ENCODE data around the gene WDFY4.
"Not testable (repeated sequence)": the region's sequence is repeated elsewhere in the genome, so short reads cannot be mapped to it uniquely, and the experiment has no call there.

WDFY4 gene, protein sequence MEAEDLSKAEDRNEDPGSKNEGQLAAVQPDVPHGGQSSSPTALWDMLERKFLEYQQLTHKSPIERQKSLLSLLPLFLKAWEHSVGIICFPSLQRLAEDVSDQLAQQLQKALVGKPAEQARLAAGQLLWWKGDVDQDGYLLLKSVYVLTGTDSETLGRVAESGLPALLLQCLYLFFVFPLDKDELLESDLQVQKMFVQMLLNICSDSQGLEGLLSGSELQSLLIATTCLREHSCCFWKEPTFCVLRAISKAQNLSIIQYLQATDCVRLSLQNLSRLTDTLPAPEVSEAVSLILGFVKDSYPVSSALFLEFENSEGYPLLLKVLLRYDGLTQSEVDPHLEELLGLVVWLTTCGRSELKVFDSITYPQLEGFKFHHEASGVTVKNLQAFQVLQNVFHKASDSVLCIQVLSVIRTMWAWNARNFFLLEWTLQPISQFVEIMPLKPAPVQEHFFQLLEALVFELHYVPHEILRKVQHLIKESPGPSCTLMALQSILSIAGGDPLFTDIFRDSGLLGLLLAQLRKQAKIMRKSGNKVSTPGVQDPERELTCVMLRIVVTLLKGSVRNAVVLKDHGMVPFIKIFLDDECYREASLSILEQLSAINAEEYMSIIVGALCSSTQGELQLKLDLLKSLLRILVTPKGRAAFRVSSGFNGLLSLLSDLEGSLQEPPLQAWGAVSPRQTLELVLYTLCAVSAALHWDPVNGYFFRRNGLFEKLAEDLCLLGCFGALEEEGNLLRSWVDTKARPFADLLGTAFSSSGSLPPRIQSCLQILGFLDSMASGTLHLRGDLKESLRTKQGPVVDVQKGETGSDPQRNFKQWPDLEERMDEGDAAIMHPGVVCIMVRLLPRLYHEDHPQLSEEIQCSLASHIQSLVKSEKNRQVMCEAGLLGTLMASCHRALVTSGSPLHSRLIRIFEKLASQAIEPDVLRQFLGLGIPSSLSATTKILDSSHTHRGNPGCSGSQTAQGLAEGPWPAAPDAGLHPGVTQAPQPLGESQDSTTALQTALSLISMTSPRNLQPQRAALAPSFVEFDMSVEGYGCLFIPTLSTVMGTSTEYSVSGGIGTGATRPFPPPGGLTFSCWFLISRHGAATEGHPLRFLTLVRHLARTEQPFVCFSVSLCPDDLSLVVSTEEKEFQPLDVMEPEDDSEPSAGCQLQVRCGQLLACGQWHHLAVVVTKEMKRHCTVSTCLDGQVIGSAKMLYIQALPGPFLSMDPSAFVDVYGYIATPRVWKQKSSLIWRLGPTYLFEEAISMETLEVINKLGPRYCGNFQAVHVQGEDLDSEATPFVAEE (N-terminal part only)

DNA sequence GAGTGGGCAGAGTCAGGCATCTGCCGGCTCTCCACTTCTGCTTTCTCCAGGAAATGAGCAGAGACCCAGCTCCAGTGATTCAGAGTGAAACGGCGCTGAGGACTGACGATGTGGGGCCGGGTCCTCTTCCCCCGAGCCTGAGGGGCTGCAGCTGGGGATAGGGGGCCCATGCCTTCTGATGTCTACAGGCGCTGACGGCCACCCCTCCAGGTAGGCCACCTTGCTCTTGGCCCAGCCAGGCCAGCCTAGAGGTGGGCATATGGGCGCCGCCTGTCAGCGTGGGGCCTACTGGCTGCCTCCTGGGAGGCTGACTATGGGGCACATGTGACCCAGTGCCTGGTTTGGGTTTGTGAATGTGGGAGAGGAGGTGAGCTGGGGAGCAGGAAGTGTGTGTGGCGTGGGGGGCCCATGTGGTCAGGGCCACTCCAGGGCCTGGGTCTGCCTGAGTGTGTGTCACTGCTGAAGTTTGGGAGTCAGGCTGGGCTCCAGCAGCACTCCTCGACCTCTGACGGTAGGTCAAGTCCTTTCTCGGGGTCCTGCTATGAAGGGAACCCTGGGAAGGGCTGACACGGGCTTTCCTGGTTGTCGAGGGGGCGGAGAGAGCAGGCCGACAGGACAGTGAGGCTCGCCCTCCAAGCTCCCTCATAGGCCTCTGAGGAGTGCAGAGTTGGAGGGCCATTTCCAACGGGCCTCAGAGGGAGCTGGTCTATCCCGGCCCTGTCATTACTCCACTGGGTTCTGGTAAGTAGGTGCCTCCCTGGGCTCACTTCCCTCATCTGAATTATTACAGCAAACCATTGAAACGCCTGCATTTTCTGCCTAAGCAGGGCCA lies at the start of gene WDFY4:
TSS of gene WDFY4 (plus strand) at position 82 of the 832 bp plus-strand sequence. CDS start 24,860 bp downstream, outside the sequence.
- DNase-seq, result peak; percentile 89

DNA sequence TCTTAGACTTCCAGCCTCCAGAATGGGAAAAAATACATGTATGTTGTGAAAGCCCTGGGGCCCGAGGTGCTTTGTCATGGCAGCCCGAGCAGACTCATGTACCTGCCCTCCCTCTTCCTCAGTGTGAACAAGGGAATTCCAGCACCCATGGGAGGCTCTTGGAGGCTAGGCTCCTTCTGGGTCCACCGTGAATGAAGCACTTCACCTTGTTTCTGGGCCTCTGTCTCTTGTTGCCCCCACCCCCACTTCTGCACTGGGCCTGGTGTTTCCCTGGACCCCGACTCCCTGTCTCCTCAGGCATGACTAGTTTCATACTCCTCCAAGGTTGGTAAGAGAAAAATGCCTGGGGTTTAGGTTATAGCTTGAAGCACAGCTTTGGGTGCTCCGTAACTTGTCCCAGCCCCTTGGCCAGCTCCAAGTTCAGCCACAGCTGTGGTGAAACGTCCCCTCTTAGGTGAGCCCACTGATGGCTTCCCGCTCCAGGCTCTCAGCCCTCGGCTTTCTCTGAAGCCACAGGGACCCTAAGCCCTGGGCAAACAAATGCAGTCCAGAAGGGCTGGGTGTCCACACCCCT lies 49.6 kb upstream of the WDFY4 start:
- no peak for DNase-seq

DNA sequence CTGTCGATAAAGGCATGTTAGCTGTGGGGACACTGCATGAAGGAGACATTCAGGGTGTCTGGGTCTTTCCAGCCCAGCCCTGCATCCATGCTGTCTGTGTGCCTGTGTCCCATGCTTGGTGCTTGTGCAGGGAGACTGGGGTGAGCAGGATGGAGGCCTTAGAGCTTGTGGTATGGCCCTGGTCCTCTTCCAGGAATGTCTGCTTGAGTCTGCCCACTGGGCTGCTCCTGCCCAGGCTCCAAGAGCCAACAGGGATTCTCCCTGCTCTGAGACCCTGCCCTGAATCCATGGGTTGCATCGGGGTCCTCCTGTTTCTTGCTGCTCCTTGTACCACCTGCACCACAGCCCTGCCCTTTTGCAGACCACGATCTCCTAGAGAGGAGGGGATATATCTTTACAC lies 48.4 kb upstream of the WDFY4 start:
- DNase-seq, result no peak

DNA sequence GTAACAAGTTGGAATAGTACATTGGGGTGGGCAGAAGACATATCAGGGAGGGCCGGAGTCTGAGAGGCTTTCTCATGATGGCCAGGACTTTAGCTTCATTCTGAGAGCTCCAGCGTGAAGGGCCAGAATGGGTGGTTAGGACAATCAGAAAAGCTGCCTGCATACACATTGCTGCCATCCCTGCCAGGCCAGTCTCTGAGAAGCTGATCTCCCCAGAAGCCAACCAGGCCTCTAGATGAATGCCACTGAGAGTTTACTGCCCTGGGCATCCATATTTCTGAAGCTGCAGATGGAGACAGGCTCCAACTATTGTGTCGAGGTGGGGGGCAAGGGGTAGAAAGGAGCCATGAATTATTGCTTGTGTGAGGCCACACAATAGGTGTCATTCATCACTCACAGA lies 47.8 kb upstream of the WDFY4 start:
- DNase-seq, result no peak

DNA sequence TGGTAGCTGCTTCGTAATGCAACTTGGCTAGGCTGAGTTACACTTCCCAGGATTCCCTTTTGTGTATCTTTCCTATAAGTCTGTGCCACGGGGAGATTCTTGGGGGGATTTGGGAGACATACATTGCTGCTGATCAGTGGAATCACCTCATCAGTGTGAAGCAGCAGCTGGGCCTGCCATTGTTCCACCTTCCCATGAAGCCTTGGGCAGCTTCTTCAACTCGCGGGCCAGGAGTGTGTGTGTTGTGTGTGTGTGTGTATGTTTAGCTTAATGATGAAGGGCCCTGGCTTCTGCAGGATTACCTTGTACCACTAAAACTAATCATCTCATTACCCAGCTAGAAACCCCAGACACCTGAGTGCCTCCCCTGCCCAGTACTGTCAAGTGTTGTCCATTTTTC lies 46.5 kb upstream of the WDFY4 start:
- no peak for DNase-seq

DNA sequence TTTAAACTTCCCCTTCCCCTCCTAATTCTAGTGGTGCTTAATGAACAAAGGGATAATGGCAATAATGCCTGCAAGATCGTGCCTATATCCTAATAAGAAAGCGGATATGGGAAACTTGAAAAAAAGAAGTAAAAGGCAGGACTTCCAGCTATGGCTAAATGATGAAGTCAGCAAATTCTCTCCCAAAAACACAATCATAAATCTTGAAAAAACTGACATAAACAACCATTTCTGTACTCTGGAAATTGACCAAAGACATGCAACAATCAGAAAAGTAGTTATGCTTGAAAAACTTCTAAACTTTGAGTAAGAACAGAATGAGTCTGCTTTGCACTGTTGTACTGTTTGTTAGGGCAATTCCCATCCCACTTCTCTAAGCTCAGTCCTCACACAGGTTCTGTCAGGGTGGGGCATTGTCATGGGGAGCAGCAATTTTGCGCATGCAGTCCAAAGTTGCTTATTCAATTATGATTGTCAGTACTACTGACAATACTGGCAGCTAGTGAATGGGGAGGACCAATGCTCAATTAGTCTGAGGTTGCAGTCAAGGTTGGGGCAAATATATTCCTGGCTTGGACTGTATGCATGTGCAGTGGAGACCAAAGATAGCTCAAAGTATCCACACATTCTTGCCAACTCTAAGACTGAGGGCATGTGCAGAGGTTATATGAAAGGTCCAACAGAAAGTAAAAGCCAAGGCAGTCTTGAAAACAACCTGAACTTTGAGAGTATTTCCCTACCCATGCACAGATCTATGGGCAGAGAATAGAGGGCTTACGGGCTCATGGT lies 45.7 kb upstream of the WDFY4 start:
- DNase-seq, result peak; percentile 35

DNA sequence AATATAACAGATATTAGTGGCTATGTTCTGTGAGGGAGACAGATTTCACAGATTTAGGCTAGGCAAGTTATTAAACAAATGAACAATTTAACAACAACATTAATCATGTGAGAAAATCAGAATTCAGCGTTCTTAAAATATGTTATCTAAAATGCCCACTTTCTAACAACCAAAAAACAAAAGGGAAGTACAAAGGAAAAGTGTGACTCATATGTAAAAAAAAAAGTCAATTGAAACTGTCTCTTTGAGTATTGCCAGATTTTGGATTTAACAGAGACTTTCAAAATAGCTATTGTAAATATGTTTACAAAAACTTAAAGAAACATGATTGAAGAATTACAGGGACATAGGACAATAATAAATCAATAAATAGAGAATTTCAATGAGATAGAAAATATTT lies 45.0 kb upstream of the WDFY4 start:
- peak; percentile 87 for DNase-seq

DNA sequence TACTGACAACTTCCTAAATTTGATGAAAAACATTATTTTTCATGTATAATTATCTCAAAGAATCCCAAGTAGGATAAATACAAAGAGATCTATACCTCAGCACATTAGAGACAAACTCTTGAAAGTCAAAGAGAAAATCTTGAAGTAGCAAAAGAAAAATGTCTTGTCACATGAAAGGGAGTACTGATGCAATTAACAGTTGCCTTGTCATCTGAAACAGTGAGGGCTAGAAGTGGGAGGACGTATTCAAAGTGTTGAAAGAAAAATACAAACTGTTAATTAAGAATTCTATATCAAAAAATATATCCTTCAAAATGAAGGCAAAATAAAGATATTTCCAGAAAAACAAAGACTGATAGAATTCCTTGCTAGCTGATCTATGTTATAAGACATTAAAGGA lies 44.3 kb upstream of the WDFY4 start:
- peak; percentile 86 for DNase-seq

DNA sequence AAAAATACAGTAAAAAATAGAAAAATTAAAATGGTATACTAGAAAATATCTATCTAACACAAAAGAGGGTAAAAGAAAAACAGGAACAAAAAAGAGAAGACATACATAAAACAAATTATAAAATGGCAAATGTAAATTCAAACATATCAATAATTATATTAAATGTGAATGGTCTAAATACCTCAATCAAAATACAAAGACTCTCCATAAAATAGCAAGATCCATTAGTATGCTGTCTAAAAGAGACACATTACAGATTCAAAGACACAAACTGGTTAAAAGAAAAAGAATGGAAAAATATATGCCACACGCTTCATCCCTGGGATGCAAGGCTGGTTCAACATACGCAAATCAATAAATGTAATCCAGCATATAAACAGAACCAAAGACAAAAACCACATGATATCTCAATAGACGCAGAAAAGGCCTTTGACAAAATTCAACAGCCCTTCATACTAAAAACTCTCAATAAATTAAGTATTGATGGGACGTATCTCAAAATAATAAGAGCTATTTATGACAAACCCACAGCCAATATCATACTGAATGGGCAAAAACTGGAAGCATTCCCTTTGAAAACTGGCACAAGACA lies 43.5 kb upstream of the WDFY4 start:
- DNase-seq, result not testable (repeated sequence)

DNA sequence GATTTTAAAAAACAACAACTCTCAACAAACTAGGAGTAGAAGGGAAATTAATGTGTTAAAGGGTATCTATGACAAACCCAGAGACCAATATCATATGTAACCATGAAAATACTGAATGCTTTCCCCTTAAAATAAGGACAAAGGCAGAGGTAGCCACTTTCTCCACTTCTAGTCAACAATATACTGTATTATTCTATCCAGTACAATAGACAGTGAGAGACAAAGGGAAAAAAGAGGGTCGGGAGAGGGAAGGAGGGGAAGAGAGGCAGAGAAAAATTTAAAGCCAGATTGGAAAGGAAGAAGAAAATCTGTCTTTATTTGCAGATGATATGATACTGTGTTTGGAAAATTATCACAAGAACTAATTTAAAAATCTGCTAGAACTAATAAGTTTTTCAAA lies 39.1 kb upstream of the WDFY4 start:
- no peak for DNase-seq

DNA sequence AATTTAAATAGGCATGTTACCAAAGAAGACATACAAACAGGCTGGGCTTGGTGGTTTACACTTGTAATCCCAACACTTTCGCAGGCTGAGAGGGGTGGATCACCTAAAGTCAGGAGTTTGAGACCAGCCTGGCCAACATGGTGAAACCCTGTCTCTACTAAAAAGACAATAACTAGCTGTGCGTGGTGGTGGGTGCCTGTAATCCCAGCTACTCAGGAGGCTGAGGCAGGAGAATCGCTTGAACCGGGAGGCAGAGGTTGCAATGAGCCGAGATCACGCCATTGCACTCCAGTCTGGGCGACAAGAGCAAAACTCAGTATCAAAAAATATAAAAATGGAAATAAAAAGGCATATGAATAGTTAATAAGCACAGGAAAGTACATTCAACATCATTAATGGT lies 37.6 kb upstream of the WDFY4 start:
- DNase-seq, result not testable (repeated sequence)

DNA sequence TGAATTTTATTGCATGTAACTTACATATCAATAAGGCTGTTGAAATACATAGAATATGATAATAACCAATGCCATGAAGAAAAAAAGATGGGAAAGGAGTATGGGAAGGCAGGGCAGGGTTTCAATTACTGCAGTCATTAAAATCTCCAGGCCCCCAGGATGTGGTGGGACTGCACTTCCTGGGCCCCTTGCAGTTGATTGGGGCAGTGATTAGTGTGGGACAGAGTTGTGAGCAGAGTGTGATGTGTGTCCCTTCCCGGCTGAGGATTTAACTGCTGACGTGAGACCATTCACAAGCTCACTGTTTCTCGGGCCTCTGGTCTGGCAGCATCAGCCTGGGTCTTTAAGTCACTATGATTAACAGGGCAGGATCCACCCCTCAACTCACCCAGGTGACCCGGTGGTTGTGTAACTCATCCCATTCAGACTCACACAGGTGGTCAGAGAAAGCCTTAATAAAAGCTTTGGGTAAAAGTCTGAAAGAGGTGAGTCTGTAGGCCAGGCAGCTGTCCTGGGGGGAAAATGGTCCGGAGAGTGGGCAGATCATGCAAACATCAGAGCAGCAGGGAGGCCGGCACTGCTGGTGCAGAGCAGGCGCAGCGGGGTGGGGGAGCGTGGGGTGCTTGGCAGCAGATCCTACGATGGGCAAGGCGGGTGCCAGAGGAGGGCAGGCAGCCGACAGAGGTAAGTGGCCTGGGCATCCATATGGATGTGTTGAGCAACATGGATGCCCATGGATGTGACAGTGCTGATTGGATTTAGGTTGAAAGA lies 36.3 kb upstream of the WDFY4 start:
- no peak for DNase-seq

DNA sequence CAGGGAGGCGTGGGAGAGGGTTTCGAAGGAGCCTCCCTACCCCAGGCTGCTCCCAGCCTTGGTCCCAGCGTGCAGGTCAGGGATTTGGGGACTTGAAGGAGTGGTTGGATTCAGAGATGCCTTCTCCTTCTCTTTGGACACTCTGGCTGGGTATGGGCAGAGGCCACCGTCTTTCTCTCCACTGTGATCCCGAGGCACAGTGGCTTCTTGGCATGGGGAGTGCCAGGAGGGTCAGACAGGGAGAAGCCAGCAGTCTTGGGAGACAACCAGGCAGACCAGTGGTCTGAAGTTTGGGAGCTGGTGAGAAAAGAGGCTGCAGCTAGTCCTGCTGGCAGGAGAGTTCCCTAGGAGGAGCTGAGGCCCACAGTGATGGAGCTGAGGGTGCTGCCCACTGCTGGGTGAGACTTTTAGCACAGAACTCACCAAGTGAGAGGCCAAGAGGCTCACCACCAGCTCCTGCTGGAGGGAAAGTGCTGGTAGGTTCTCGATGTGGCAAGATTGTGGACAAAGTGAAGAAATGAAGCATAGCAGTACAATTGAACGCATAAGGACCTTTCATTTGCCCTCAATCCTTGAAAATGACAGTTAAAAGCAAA lies 35.2 kb upstream of the WDFY4 start:
- DNase-seq, result peak; percentile 20

DNA sequence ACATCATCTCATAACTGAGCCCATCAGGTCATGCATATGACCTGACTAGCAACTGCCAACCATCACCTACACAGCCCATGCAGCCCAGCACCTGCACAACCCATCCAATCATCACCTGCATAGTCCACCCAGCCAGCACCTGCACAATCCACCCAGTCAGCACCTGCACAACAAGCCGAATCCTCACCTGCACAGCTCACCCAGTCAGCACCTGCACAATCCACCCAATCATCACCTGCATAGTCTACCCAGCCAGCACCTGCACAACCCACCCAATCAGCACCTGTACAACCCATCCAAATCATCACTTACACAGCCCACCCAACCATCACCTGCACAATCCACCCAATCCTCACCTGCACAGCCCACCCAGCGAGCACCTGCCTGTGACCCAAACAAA lies 33.4 kb upstream of the WDFY4 start:
- DNase-seq, result no peak

DNA sequence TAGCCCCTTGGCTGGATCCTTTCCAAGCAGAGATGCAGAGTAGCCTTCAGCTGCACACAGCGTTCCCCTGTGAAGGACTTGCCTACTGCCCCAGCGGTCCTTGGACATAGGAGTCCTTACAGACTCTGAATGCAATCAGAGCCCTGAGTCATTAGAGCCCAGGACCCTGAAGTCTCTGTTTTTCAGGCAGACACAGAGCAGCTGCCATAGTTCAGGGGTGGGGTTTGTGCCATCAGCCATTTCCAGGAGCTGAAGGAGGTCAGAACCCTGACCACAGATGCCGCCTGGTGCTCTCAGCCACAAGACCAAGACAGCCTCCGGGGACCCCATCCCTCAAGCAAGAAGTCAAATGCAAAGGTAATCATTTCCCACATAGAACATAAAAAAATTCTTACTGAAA lies 32.8 kb upstream of the WDFY4 start:
- no peak for DNase-seq

DNA sequence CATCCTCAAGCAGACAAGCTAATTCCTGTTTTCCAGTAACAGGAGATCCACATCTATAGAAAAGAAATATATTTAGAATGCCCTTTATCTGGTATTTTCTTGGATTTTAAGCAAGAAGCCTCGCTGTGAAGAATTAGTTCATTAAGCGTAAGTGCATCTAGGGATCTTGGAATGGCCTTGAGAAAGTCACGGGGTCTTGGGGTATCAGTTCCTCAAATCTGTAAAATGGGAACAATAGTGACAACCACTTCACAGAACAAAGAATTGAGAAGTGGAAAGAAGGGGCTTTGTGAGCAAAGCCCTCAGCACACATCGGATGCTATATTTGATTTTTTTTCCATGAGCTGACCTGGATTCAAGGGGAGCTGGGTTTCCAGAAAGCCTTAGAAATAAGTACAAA lies 32.3 kb upstream of the WDFY4 start:
- DNase-seq, result peak; percentile 66

DNA sequence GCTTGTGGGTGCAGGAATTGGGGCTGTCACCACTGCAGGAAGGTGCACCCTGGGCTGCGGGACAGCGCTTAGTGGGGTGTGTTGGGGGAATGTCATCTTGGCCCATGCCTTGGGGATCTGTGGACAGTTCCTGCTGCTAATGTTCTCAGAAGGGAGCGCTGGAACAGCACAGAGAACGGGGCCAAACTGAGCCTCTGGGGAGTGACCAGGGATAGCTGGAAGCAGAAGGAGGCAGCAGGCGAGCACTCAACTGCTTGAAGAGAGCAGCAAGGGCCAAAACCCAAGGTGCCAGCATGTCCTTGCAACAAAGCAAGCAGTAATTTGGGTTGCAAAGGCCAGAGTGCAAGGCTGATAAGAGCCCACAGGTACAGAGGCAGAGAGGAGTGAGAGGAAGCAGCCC lies 31.3 kb upstream of the WDFY4 start:
- no peak for DNase-seq

DNA sequence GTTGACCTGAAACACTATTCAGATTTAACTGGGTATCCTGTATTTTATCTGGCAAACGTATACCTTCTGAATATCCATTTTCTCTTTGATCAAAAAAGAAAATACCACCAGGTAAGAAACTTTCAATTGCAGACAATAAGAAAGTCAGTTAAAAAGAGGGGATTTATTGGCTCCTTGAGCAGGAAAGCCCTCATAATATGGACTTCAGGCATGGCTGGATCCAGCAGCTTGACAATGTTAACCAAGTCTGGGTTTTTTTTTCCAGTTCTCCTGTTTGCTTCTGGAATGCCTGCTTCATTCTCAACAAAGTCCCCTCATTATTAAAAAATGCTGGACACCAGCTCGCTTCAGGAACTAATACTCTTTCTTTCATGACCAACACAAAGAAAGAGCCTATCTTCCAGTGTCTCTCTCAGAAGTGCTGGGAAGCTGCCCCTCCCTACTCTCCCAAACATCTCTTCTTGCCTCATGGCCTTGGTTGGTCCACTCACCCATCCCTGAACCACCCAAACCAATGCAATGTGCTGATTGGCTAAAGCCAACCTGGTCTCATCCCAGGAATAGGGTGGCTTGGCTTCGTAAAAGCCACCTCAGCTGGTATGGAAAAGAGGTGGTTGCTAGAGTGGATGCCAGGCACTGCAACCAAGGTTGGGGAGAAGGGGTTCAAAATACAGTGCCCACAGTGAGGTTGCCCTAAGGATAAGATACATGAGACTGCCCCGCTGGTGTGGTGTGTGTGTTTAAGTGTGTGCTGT lies 30.6 kb upstream of the WDFY4 start:
- no peak for DNase-seq
